Neuronal stem cell (in vitro differentiated cells): ENCODE results near the gene TRIM40.

Source experiments
- DNase-seq: peaks from one replicate; pipeline ENCODE4 v3.0.0-alpha.2; 2013; ENCODE audit warnings: low spot score
- H2AFZ ChIP-seq: one replicate; pipeline ENCODE4 v1.6.1; 2013; ENCODE audit warnings: mild to moderate bottlenecking, low read length, inconsistent platforms
- H2AK5ac ChIP-seq: 2 replicates; pipeline ENCODE4 v1.6.1; 2013; ENCODE audit warnings: low read depth, mild to moderate bottlenecking, inconsistent platforms, low read length, moderate library complexity, mixed read lengths
- H2BK120ac ChIP-seq: 2 replicates; pipeline ENCODE4 v1.6.1; 2013; ENCODE audit warnings: low read depth, mild to moderate bottlenecking, inconsistent platforms, low read length, moderate library complexity, mixed read lengths
- H2BK12ac ChIP-seq: one replicate; pipeline ENCODE4 v1.6.1; 2013; ENCODE audit warnings: low read length, inconsistent platforms
- H2BK15ac ChIP-seq: 2 replicates; pipeline ENCODE4 v1.6.1; 2013; ENCODE audit warnings: mild to moderate bottlenecking, low read length, inconsistent platforms, mixed read lengths
- H2BK5ac ChIP-seq: one replicate; pipeline ENCODE4 v1.6.1; 2013; ENCODE audit warnings: inconsistent platforms, mild to moderate bottlenecking, low read length, moderate library complexity
- H3K14ac ChIP-seq: one replicate; pipeline ENCODE4 v1.6.1; 2013; ENCODE audit warnings: low read length, inconsistent platforms
- H3K18ac ChIP-seq: 2 replicates; pipeline ENCODE4 v1.6.1; 2013; ENCODE audit warnings: low read length, inconsistent platforms
- H3K23ac ChIP-seq: 2 replicates; pipeline ENCODE4 v1.6.1; 2013; ENCODE audit warnings: low read depth, mild to moderate bottlenecking, mixed read lengths, low read length, inconsistent platforms; ENCODE audit not compliant: poor library complexity
- H3K27ac ChIP-seq: replicated peaks from 3 replicates; pipeline ENCODE4 v1.5.1; 2013; ENCODE audit warnings: low read length, inconsistent platforms
- H3K27me3 ChIP-seq, 3 experiments: 2 replicates each; pipeline ENCODE4 v1.6.1; 2013; ENCODE audit warnings: low read length in 3 of 3, mild to moderate bottlenecking in 2 of 3, inconsistent platforms in 1 of 3, low read depth in 1 of 3, mixed read lengths in 1 of 3, moderate library complexity in 1 of 3; ENCODE audit not compliant: control insufficient read depth in 3 of 3, insufficient read depth in 3 of 3
- H3K36me3 ChIP-seq, 2 donors: replicated peaks in 1 of 2; 2 replicates each; pipeline ENCODE4 v1.6.1; 2013; ENCODE audit warnings: low read length in 2 of 2; ENCODE audit not compliant: control insufficient read depth in 2 of 2, insufficient read depth in 2 of 2
- H3K4ac ChIP-seq: 2 replicates; pipeline ENCODE4 v1.6.1; 2013; ENCODE audit warnings: inconsistent platforms, mild to moderate bottlenecking, low read length, moderate library complexity
- H3K4me1 ChIP-seq, 2 donors: 1 replicate in 1 of 2; 2 replicates in 1 of 2; pipeline ENCODE4 v1.6.1; 2013; ENCODE audit warnings: low read length in 2 of 2, low read depth in 1 of 2; ENCODE audit not compliant: control insufficient read depth in 2 of 2, insufficient read depth in 1 of 2
- H3K4me2 ChIP-seq: one replicate; pipeline ENCODE4 v1.6.1; 2013; ENCODE audit warnings: mild to moderate bottlenecking, low read length, inconsistent platforms; ENCODE audit not compliant: insufficient read depth, poor library complexity, severe bottlenecking
- H3K4me3 ChIP-seq, 2 donors: 2 replicates each; pipeline ENCODE4 v1.5.1; 2013; ENCODE audit warnings: low read length in 2 of 2, mild to moderate bottlenecking in 2 of 2, inconsistent platforms in 1 of 2, moderate library complexity in 1 of 2
- H3K79me1 ChIP-seq: one replicate; pipeline ENCODE4 v1.6.1; 2013; ENCODE audit warnings: low read depth, mild to moderate bottlenecking, inconsistent platforms, low read length, moderate library complexity
- H3K9ac ChIP-seq: one replicate; pipeline ENCODE4 v1.6.1; 2013; ENCODE audit warnings: mild to moderate bottlenecking, low read depth, low read length, inconsistent platforms; ENCODE audit not compliant: poor library complexity
- H3K9me3 ChIP-seq, 2 donors: replicated peaks in 1 of 2; 2 replicates each; pipeline versions ENCODE3 to v1.6.1; 2013; ENCODE audit warnings: low read length in 2 of 2, mild to moderate bottlenecking in 2 of 2, inconsistent platforms in 1 of 2, low read depth in 1 of 2, mixed read lengths in 1 of 2, moderate library complexity in 1 of 2; ENCODE audit not compliant: control insufficient read depth in 2 of 2, insufficient read depth in 1 of 2
- H4K8ac ChIP-seq: one replicate; pipeline ENCODE4 v1.6.1; 2013; ENCODE audit warnings: low read depth, mild to moderate bottlenecking, inconsistent platforms, low read length, moderate library complexity
- H4K91ac ChIP-seq: one replicate; pipeline ENCODE4 v1.6.1; 2013; ENCODE audit warnings: low read length, low read depth, mild to moderate bottlenecking, inconsistent platforms; ENCODE audit not compliant: poor library complexity
- WGBS, 2 donors: extraction: QIAGEN DNeasy Blood & Tissue Kit; methylation state at CpG; one replicate each; pipeline ENCODE4 v1.1.7; 2013; ENCODE audit warnings: missing lambda C conversion rate in 2 of 2, mixed read lengths in 1 of 2; ENCODE audit not compliant: insufficient read length in 2 of 2, insufficient replicate concordance in 1 of 2; ENCODE audit errors: extremely low coverage in 2 of 2; 5-methylcytosine and 5-hydroxymethylcytosine counted together

Gene TRIM40

GRCh38 chr6:30154709-30155519, 19.0 kb downstream of the TRIM40 start:
- WGBS, 2 donors = no CpG with 5 or more reads among the region's 12 CpGs
- Histone ChIP-seq H3K27me3 (peaks cover 0 to 50% (median 0%) of the 10 kb centered on the region in 3 experiments), H3K27ac (no peak overlapping the region), H3K4me1 (no peaks in the 10 kb centered on the region), H3K4me3 (no peak overlapping the region), H2AK5ac (no peak overlapping the region), H3K36me3 (no peaks in the 10 kb centered on the region), H2BK15ac (no peak overlapping the region), H4K8ac (no peak overlapping the region), H2BK12ac (no peak overlapping the region), H3K14ac (no peak overlapping the region), H3K9ac (no peak overlapping the region), H3K4me2 (no peak overlapping the region), H3K23ac (no peak overlapping the region), H2BK5ac (no peak overlapping the region), H2AFZ (no peak overlapping the region), H3K4ac (no peak overlapping the region), H3K9me3 (no peaks in the 10 kb centered on the region), H3K18ac (no peak overlapping the region), H3K79me1 (no peaks in the 10 kb centered on the region), H2BK120ac (no peak overlapping the region), H4K91ac (no peak overlapping the region)
- DNase-seq = no peak

- WGBS, 2 donors = no CpG with 5 or more reads among the region's 2 CpGs
- no peak overlapping the region for H2AFZ ChIP-seq
- H2AK5ac ChIP-seq = no peak overlapping the region
- no peak overlapping the region for H2BK15ac ChIP-seq
- no peak overlapping the region for H3K4me2 ChIP-seq
- H3K23ac ChIP-seq = no peak overlapping the region
- H3K9me3 ChIP-seq = no peaks in the 10 kb centered on the region
- no peak overlapping the region for H2BK120ac ChIP-seq
- peaks cover 0 to 53% (median 0%) of the 10 kb centered on the region in 3 experiments for H3K27me3 ChIP-seq
- no peak for DNase-seq
- no peak overlapping the region for H3K4ac ChIP-seq
- no peaks in the 10 kb centered on the region for H3K36me3 ChIP-seq
- no peak overlapping the region for H3K4me3 ChIP-seq
- H3K14ac ChIP-seq = no peak overlapping the region
- H3K9ac ChIP-seq = no peak overlapping the region
- H3K18ac ChIP-seq = no peak overlapping the region
- no peak overlapping the region for H2BK12ac ChIP-seq
- no peak overlapping the region for H4K91ac ChIP-seq
- H3K27ac ChIP-seq = no peak overlapping the region
- H4K8ac ChIP-seq = no peak overlapping the region
- no peaks in the 10 kb centered on the region for H3K4me1 ChIP-seq
- H2BK5ac ChIP-seq = no peak overlapping the region
- no peaks in the 10 kb centered on the region for H3K79me1 ChIP-seq
Observed at GRCh38 chr6:30155520-30156261, 19.8 kb downstream of the TRIM40 start.

- no peak overlapping the region for H4K91ac ChIP-seq
- no peak overlapping the region for H3K4ac ChIP-seq
- H3K9me3 ChIP-seq = no peaks in the 10 kb centered on the region
- H3K18ac ChIP-seq = no peak overlapping the region
- no peak overlapping the region for H3K27ac ChIP-seq
- H2AK5ac ChIP-seq = no peak overlapping the region
- H4K8ac ChIP-seq = no peak overlapping the region
- no peak overlapping the region for H3K4me3 ChIP-seq
- no peak overlapping the region for H2AFZ ChIP-seq
- no peak overlapping the region for H3K9ac ChIP-seq
- DNase-seq = no peak
- H3K79me1 ChIP-seq = no peaks in the 10 kb centered on the region
- no peak overlapping the region for H3K4me2 ChIP-seq
- no peak overlapping the region for H2BK15ac ChIP-seq
- H3K4me1 ChIP-seq = no peaks in the 10 kb centered on the region
- H2BK12ac ChIP-seq = no peak overlapping the region
- no CpG with 5 or more reads among the region's 4 CpGs for WGBS, 2 donors
- no peak overlapping the region for H2BK120ac ChIP-seq
- peaks cover 0 to 57% (median 0%) of the 10 kb centered on the region in 3 experiments for H3K27me3 ChIP-seq
- no peak overlapping the region for H3K14ac ChIP-seq
- no peak overlapping the region for H3K23ac ChIP-seq
- H2BK5ac ChIP-seq = no peak overlapping the region
- H3K36me3 ChIP-seq = no peaks in the 10 kb centered on the region
Observed at GRCh38 chr6:30156262-30156599, 20.3 kb downstream of the TRIM40 start.

GRCh38 chr6:30156774-30157173, 20.8 kb downstream of the TRIM40 start:
- H2AFZ ChIP-seq = no peak overlapping the region
- H3K9me3 ChIP-seq = no peaks in the 10 kb centered on the region
- no peak overlapping the region for H4K91ac ChIP-seq
- H3K4me3 ChIP-seq = no peak overlapping the region
- H2BK15ac ChIP-seq = no peak overlapping the region
- no peak overlapping the region for H3K23ac ChIP-seq
- no peak overlapping the region for H3K27ac ChIP-seq
- H3K79me1 ChIP-seq = no peaks in the 10 kb centered on the region
- no peak overlapping the region for H2AK5ac ChIP-seq
- peaks cover 0 to 53% (median 0%) of the 10 kb centered on the region in 3 experiments for H3K27me3 ChIP-seq
- H3K4ac ChIP-seq = no peak overlapping the region
- H2BK5ac ChIP-seq = no peak overlapping the region
- H2BK120ac ChIP-seq = no peak overlapping the region
- no CpG with 5 or more reads among the region's 9 CpGs for WGBS, 2 donors
- no peak for DNase-seq
- H3K14ac ChIP-seq = no peak overlapping the region
- no peak overlapping the region for H3K4me2 ChIP-seq
- H2BK12ac ChIP-seq = no peak overlapping the region
- no peak overlapping the region for H3K9ac ChIP-seq
- H3K36me3 ChIP-seq = no peaks in the 10 kb centered on the region
- H4K8ac ChIP-seq = no peak overlapping the region
- H3K18ac ChIP-seq = no peak overlapping the region
- no peaks in the 10 kb centered on the region for H3K4me1 ChIP-seq
